Heart left ventricle (tissue), 13 donors: Measurements from ENCODE around the gene CCDC88A.

Experiments
- CTCF ChIP-seq, 12 donors: fragments of 200-600 bp; sonication (generic) in 4 of 12; IDR thresholded peaks; one replicate each; pipeline versions ENCODE4 v1.5.0 to v1.8.0; 2018 to 2022; ENCODE audit warnings: antibody characterized with exemption in 12 of 12, mild to moderate bottlenecking in 5 of 12
- POLR2A ChIP-seq, 2 donors: fragments of 450-650 bp; IDR thresholded peaks; one replicate each; pipeline ENCODE4 v1.6.1; 2017; ENCODE audit warnings: antibody characterized with exemption in 2 of 2, mild to moderate bottlenecking in 2 of 2, moderate library complexity in 2 of 2
- donor health status: ischemic (EF 13 %, LVEDD 7.1; RV severe dilation, severe dysfunction).
- donor health status: DM: no; HTN: yes; CAD: no.
- donor health status: DM: no; HTN: no; CAD: no.
- donor health status: ischemic (EF 25% LVEDD 6.9; RV normal size, moderate dysfunction).
- donor health status: ischemic (EF 25% LVEDD 5.7; RV mildly dilated, moderate dysfunction).
- donor health status: ischemic (EF 35%, LVEDD 5.7; RV mildly dilated, moderate dysfunction).
- donor health status: nonischemic (EF 11% LVEDD 7.7; RV severe dilation, severe dysfunction).
- donor health status: DM: yes; HTN: yes; CAD: no.
- donor health status: PGD.
- donor health status: ischemic (EF 29% LVEDD 5.4; RV normal size, mild dysfunction).
- donor health status: nonischemic (EF 23%, LVEDD 6.1; RV moderate dilation, normal function).

DNA sequence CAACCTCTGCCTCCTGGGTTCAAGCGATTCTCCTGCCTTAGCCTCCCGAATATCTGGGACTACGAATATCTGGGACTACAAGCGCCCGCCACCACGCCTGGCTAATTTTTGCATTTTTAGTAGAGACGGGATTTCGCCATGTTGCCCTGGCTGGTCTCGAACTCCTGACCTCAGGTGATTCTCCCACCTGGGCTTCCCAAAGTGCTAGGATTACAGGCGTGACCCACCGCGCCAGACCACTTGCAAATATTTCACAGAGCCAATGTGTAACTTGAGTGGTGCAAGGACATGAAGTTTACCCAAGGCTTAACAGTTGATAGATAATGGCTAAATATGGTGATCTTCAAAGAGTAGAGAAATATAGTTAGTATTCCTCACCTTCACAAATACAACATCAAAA lies 136.6 kb downstream of the CCDC88A start:
- TF ChIP-seq CTCF (IDR thresholded peaks at IDR 0.05) (no peak), POLR2A (IDR thresholded peaks at IDR 0.05) (no peak)
